IPS-18a (cell line): ENCODE measurements around the gene OR51L1.
"Not testable (repeated sequence)": the region's sequence is repeated elsewhere in the genome, so short reads cannot be mapped to it uniquely, and the experiment has no call there.

Experiments
- H3K27ac ChIP-seq: one replicate; pipeline ENCODE4 v1.5.1; 2013; ENCODE audit warnings: low read length
- H3K27me3 ChIP-seq: one replicate; pipeline ENCODE4 v1.6.1; 2013; ENCODE audit warnings: mild to moderate bottlenecking, low read length; ENCODE audit not compliant: control insufficient read depth, insufficient read depth
- H3K36me3 ChIP-seq: one replicate; pipeline ENCODE4 v1.6.1; 2013; ENCODE audit warnings: low read depth, low read length; ENCODE audit not compliant: control insufficient read depth
- H3K4me1 ChIP-seq: one replicate; pipeline ENCODE4 v1.6.1; 2013; ENCODE audit warnings: low read depth, low read length; ENCODE audit not compliant: control insufficient read depth
- H3K4me3 ChIP-seq: one replicate; pipeline ENCODE4 v1.5.1; 2013; ENCODE audit warnings: low read length
- H3K9ac ChIP-seq: one replicate; pipeline ENCODE4 v1.6.1; 2013; ENCODE audit warnings: mild to moderate bottlenecking, low read length, moderate library complexity
- H3K9me3 ChIP-seq: one replicate; pipeline ENCODE4 v1.6.1; 2013; ENCODE audit warnings: low read depth, low read length; ENCODE audit not compliant: control insufficient read depth

The OR51L1 gene, protein sequence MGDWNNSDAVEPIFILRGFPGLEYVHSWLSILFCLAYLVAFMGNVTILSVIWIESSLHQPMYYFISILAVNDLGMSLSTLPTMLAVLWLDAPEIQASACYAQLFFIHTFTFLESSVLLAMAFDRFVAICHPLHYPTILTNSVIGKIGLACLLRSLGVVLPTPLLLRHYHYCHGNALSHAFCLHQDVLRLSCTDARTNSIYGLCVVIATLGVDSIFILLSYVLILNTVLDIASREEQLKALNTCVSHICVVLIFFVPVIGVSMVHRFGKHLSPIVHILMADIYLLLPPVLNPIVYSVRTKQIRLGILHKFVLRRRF

DNA sequence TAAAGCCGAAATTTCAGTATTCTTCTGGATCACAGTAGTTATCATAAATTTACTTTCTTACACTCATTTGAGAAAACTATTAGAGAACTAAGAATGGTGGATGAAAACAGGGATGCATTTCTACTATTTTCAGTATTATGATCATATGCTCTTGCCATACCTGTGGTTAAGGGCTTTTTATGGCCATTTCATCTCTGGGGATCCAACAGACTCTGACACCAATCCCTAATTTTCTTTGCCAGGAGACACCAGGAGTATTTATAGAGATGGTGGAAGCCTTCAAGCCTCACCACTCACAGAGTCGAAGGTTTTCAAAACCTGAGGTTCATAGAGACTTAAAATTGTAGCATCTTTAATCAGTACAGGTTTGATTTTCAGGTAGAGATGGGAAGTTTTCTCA is at the start of gene OR51L1:
Gene OR51L1 (plus strand): TSS at position 301 of the 400 bp plus-strand sequence. CDS start 4,132 bp downstream, outside the sequence.
- Histone ChIP-seq H3K9ac (no peak within 1 kb of the TSS), H3K4me3 (no peak within 1 kb of the TSS), H3K27ac (no peak within 1 kb of the TSS), H3K36me3 (no peaks in the 10 kb centered on the region), H3K27me3 (no peaks in the 10 kb centered on the region), H3K9me3 (no peaks in the 10 kb centered on the region), H3K4me1 (no peaks in the 10 kb centered on the region)

DNA sequence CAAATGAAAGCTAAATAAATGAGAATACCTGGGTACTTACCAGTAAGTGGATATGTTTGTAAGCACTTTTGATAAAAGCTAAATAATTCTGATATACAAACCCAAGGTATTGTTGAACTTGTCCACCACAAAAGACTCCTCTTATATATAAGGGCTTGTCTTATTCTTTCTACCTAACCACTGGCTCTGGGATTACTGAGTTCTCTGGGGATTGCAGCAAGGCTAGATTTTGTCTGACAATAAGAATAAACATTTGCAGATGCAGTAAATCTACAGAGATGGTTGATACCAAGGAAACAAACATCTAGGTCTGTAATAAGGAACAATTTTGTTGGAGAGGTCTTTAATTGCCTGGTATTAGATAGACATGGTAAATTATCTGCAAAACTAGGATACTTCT is 47.1 kb upstream of the OR51L1 start, which contains the start of gene OR51A4:
Gene OR51A4 (minus strand): TSS at position 101 of the 400 bp plus-strand sequence. CDS start 505 bp downstream, outside the sequence.
- H3K27me3 ChIP-seq: no peaks in the 10 kb centered on the region
- H3K36me3 ChIP-seq: no peaks in the 10 kb centered on the region
- H3K4me1 ChIP-seq: no peaks in the 10 kb centered on the region
- H3K27ac ChIP-seq: no peak within 1 kb of the TSS
- H3K9me3 ChIP-seq: no peaks in the 10 kb centered on the region
- H3K9ac ChIP-seq: no peak within 1 kb of the TSS
- H3K4me3 ChIP-seq: no peak within 1 kb of the TSS

DNA sequence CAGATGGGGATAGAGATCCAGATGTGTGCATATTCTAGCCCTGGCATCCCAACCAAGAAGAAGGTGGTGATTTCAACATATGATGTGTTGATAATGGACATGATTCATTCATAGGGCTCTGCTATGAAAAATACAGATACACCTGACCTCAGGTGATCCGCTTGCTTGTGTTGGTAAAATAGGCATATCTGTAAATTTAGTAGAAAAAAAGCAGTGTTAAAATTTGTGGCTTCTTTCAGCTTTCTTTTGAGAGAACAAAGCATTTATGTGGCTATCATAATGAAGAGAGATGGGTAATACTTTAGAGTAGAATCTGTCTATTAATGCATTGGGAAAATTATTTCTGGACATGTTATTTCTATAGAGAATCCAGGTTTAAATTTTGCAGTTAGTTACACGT is 39.0 kb upstream of the OR51L1 start, which contains the start of gene OR51A2:
Gene OR51A2 (minus strand): TSS at position 101 of the 400 bp plus-strand sequence. CDS start 0 bp downstream, at position 101.
- not testable (repeated sequence) for H3K4me1 ChIP-seq, H3K27me3 ChIP-seq, H3K9ac ChIP-seq, H3K27ac ChIP-seq, H3K9me3 ChIP-seq, H3K4me3 ChIP-seq, H3K36me3 ChIP-seq

DNA sequence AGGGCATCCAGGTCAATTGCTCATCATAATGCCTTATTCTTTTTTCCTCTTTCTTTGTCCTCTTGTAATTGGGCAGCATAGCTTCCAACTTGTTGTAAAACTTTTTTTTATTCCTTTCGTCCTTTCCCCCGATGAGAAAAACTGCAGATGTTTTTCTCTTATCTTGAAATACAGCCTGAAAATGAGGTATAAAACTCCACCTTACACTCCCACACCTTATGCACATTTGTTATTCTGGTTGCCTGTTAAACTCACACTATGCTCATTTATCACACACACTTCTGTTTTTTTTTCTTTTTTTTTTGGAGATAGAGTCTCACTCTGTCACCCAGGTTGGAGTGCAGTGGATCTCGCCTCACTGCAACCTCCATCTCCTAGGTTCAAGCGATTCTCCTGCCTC is 37.3 kb upstream of the OR51L1 start:
- Histone ChIP-seq H3K4me1 (no peaks in the 10 kb centered on the region), H3K4me3 (no peak overlapping the region), H3K9ac (no peak overlapping the region), H3K27ac (no peak overlapping the region), H3K27me3 (no peaks in the 10 kb centered on the region), H3K9me3 (no peaks in the 10 kb centered on the region), H3K36me3 (no peaks in the 10 kb centered on the region)

DNA sequence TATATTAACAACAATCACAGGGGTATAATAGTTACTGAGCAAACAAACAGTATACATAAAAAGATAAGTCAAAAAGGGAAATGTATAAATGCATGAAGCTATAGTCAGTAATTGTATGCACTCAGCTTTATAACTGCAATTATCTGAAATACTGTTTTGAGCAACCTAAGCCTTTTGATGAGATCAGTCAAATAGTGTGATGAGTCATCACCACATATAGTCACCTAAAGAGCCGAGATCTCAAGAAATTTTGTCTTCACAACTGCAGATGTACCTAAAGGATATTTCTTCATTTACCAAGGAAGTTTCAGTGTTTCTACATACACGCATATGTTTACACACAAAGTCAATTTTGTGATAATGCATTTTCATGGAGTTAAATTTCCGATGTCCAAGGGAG is 33.8 kb upstream of the OR51L1 start:
- Histone ChIP-seq H3K27ac (no peak overlapping the region), H3K9ac (no peak overlapping the region), H3K4me1 (no peaks in the 10 kb centered on the region), H3K9me3 (no peaks in the 10 kb centered on the region), H3K4me3 (no peak overlapping the region), H3K36me3 (no peaks in the 10 kb centered on the region), H3K27me3 (no peaks in the 10 kb centered on the region)

DNA sequence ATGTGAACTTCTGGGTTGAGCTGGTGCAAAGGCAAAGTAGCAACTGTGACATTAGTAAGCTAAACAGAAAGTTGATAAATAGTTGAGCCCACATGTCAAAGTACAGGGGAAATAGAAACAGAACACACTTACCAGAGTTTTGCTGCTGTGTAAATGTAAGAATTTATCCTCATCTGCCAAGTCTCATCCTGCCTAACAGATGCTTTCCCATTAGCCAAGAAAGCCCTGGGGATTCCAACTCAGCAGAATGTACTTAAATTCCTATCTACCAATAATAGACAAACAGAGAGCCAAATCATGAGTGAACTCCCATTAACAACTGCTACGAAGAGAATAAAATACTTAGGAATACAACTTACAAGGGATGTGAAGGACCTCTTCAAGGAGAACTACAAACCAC is 31.8 kb upstream of the OR51L1 start:
- Histone ChIP-seq H3K9ac (no peak overlapping the region), H3K9me3 (no peaks in the 10 kb centered on the region), H3K4me1 (no peaks in the 10 kb centered on the region), H3K4me3 (no peak overlapping the region), H3K36me3 (no peaks in the 10 kb centered on the region), H3K27me3 (no peaks in the 10 kb centered on the region), H3K27ac (no peak overlapping the region)

DNA sequence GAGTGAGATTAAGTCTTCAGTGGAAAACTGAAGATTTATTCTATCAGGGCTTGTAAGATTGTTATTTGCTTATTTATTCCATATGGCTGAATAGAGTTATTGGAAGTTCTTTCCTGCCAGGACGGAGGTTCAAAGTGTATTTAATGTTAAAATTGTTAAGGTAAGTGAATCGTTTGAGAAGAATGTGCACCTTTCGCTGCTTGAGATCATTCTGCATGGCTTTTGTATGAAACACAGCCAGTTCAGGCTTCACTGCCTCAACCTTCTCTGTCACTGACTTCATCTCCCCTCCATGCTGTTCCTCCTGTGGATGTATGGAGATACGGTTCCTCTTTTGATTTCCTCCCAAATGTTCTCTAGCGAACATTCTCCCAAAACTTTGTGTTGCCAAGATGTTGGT is 19.2 kb upstream of the OR51L1 start:
- Histone ChIP-seq H3K4me3 (no peak overlapping the region), H3K27me3 (no peaks in the 10 kb centered on the region), H3K4me1 (no peaks in the 10 kb centered on the region), H3K36me3 (no peaks in the 10 kb centered on the region), H3K27ac (no peak overlapping the region), H3K9me3 (no peaks in the 10 kb centered on the region), H3K9ac (no peak overlapping the region)

DNA sequence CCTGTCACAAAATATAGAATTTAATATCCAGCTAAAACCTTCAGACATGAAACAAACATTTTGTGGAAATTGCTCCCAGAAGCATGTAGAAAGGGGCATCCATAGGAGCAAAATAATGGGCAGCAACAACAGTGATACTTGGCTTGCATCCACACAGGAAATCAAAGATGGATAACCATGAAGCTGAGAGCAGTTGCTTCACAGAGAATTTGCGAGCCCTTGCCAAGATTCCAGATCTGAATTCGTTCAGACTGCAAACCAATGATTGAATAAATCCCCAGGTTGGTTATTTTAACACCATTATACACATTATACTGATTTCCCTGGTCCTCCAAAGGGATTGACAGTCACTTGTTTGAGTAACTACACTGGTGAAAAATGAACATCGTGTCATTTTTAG is 15.6 kb upstream of the OR51L1 start:
- Histone ChIP-seq H3K27ac (no peak overlapping the region), H3K9ac (no peak overlapping the region), H3K27me3 (no peaks in the 10 kb centered on the region), H3K4me3 (no peak overlapping the region), H3K4me1 (no peaks in the 10 kb centered on the region), H3K9me3 (no peaks in the 10 kb centered on the region), H3K36me3 (no peaks in the 10 kb centered on the region)

DNA sequence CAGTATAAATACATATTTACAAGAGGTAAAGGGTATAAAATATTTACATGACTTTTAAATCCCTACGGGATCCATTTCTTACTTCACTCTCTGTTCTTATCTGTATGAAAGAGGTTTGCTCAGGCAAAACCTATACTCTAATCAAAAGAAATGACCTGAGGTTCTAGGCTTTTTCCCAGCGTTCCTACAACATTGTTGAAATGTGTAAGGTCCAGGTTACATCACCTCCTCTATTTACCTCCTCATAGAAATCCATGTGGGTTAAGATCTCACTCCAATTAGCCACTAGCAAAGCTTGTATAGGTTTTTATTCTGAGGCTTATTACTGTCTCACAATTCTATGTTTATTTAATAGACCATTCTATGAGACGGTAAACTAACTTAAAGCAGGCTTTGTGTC is 12.0 kb upstream of the OR51L1 start:
- Histone ChIP-seq H3K27ac (no peak overlapping the region), H3K9me3 (no peaks in the 10 kb centered on the region), H3K4me3 (no peak overlapping the region), H3K4me1 (no peaks in the 10 kb centered on the region), H3K27me3 (no peaks in the 10 kb centered on the region), H3K36me3 (no peaks in the 10 kb centered on the region), H3K9ac (no peak overlapping the region)

DNA sequence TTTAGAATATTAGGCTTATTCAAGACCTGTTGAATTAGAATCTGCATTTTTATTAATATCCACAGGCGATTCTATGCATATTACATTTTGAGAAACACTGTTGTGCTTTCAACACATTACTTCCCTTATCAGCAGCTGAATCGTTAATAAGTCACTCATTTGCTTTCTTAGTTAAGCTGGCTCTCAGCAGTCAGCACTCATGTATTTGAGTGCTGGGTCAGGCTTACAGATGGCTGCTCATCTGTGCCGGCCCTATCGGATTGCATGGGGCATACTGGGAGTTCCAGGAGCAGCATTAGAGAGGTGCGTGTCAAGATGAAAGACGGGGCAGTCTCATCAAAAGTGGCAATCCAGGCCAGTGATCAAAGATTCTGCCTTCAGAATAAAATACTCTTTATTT is 10.8 kb upstream of the OR51L1 start:
- H3K4me3 ChIP-seq: no peak overlapping the region
- H3K36me3 ChIP-seq: no peaks in the 10 kb centered on the region
- H3K9me3 ChIP-seq: no peaks in the 10 kb centered on the region
- H3K9ac ChIP-seq: no peak overlapping the region
- H3K27ac ChIP-seq: no peak overlapping the region
- no peaks in the 10 kb centered on the region for H3K4me1 ChIP-seq
- H3K27me3 ChIP-seq: no peaks in the 10 kb centered on the region

DNA sequence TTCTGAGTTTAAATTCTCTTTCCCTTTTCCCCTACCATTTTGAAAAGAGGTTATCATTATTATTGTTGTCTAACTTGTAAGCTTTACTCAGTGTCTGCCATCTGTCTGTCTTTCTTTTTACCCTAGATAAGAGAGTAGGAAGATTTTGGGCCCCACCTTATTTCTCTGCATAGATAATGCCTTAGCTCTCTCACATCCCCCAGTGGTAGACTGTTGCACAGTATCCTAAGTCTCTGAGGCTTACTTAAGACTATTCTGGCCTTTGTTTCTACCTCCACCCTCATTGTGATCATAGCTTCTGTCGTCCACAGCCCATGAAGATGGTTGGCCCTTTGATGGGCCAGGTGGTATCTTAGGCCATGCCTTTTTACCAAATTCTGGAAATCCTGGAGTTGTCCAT is 3.6 kb upstream of the OR51L1 start:
- no peaks in the 10 kb centered on the region for H3K4me1 ChIP-seq
- H3K27me3 ChIP-seq: no peaks in the 10 kb centered on the region
- H3K36me3 ChIP-seq: no peaks in the 10 kb centered on the region
- no peak overlapping the region for H3K27ac ChIP-seq
- H3K4me3 ChIP-seq: no peak overlapping the region
- no peak overlapping the region for H3K9ac ChIP-seq
- H3K9me3 ChIP-seq: no peaks in the 10 kb centered on the region
